ENCODE measurements around the gene TEKT1.

- peak; percentile 92 for TF ChIP-seq CTCF (IDR thresholded peaks at IDR 0.05)
- TF ChIP-seq RAD21 (conservative IDR thresholded peaks at IDR 0.05 in 1 of 2, IDR thresholded peaks at IDR 0.05 in 1 of 2) = peak; percentile 84 to 91
- TF ChIP-seq MAX (IDR thresholded peaks at IDR 0.05) = no peak
- TF ChIP-seq E2F6 (IDR thresholded peaks at IDR 0.05; ENCODE audit: borderline replicate concordance, low read depth) = no peak
- no peak for TF ChIP-seq PBX3 (IDR thresholded peaks at IDR 0.05)
Measured at GRCh38 chr17:6843241-6843880, 11.8 kb upstream of the TEKT1 start.

Data from A549 (cell line).